Keratinocyte (primary cell): ENCODE results near the gene SOX8. TPM values are rescaled to one million over a fixed set of nuclear protein-coding genes. Genes with fewer than 3 reads are reported as not detected.

Experiments
- DNase-seq: peaks from one replicate; pipeline ENCODE4 v3.0.0-alpha.2; 2011; ENCODE audit warnings: low read depth, missing footprints, low spot score
- FAIRE-seq: peaks from 2 replicates; lab custom pipeline; 2011; peaks lifted over from hg19 to GRCh38; lab: Jason Lieb, UNC
- H2AFZ ChIP-seq: 2 replicates; pipeline ENCODE4 v1.6.0; 2012; ENCODE audit warnings: low read length, control low read depth, inconsistent platforms; ENCODE audit not compliant: control insufficient read depth
- H3K27ac ChIP-seq: 2 replicates; pipeline ENCODE4 v1.5.1; 2011; ENCODE audit warnings: low read length; ENCODE audit not compliant: control insufficient read depth, insufficient read depth
- H3K27me3 ChIP-seq: 3 replicates; pipeline ENCODE4 v1.6.0; 2011; ENCODE audit warnings: low read length; ENCODE audit not compliant: control insufficient read depth, insufficient read depth; ENCODE audit errors: extremely low read depth
- H3K36me3 ChIP-seq, 2 experiments: 2 replicates in 1 of 2; 3 replicates in 1 of 2; pipeline ENCODE4 v1.5.1; 2011; ENCODE audit warnings: low read length in 2 of 2, mild to moderate bottlenecking in 1 of 2; ENCODE audit not compliant: control insufficient read depth in 2 of 2, insufficient read depth in 2 of 2; ENCODE audit errors: extremely low read depth in 1 of 2
- H3K4me1 ChIP-seq: 3 replicates; pipeline ENCODE4 v1.5.1; 2011; ENCODE audit warnings: low read length; ENCODE audit not compliant: control insufficient read depth, insufficient read depth; ENCODE audit errors: extremely low read depth
- H3K4me2 ChIP-seq: 3 replicates; pipeline ENCODE4 v1.6.0; 2011; ENCODE audit warnings: low read depth, low read length; ENCODE audit not compliant: control insufficient read depth, insufficient read depth; ENCODE audit errors: extremely low read depth
- H3K4me3 ChIP-seq, 3 experiments: fragments of 200-600 bp in 1 of 3; sonication (generic) in 1 of 3; 2 replicates in 2 of 3; 3 replicates in 1 of 3; pipeline ENCODE4 v1.5.1; 2011 to 2016; ENCODE audit warnings: low read length in 3 of 3, mild to moderate bottlenecking in 3 of 3, control low read depth in 2 of 3, inconsistent platforms in 1 of 3, low read depth in 1 of 3, mixed read lengths in 1 of 3, mixed run types in 1 of 3, moderate library complexity in 1 of 3; ENCODE audit not compliant: control insufficient read depth in 2 of 3, insufficient read depth in 2 of 3; ENCODE audit errors: extremely low read depth in 1 of 3
- H3K79me2 ChIP-seq: 2 replicates; pipeline ENCODE4 v1.6.0; 2012; ENCODE audit warnings: low read length; ENCODE audit not compliant: control insufficient read depth, insufficient read depth
- H3K9ac ChIP-seq: 3 replicates; pipeline ENCODE4 v1.6.0; 2011; ENCODE audit warnings: low read length; ENCODE audit not compliant: control insufficient read depth, insufficient read depth; ENCODE audit errors: extremely low read depth
- H3K9me1 ChIP-seq: 3 replicates; pipeline ENCODE4 v1.6.0; 2011; ENCODE audit warnings: low read length; ENCODE audit not compliant: control insufficient read depth, insufficient read depth; ENCODE audit errors: extremely low read depth
- H3K9me3 ChIP-seq: 2 replicates; pipeline ENCODE4 v1.5.1; 2012; ENCODE audit warnings: low read depth, low read length; ENCODE audit not compliant: control insufficient read depth
- H4K20me1 ChIP-seq: 3 replicates; pipeline ENCODE4 v1.6.0; 2011; ENCODE audit warnings: low read length; ENCODE audit not compliant: control insufficient read depth, insufficient read depth; ENCODE audit errors: extremely low read depth
- CTCF ChIP-seq, 3 experiments: IDR thresholded peaks in 1 of 3; conservative IDR thresholded peaks in 1 of 3; optimal IDR thresholded peaks in 1 of 3; 2 replicates in 2 of 3; 3 replicates in 1 of 3; pipeline versions ENCODE3 to v1.5.1; 2011; ENCODE audit warnings: low read length in 3 of 3, mild to moderate bottlenecking in 3 of 3, moderate library complexity in 2 of 3, control low read depth in 1 of 3, inconsistent platforms in 1 of 3; ENCODE audit not compliant: insufficient read depth in 2 of 3; ENCODE audit errors: extremely low read depth in 1 of 3
- EZH2 ChIP-seq: IDR thresholded peaks from one replicate; pipeline ENCODE4 v1.6.1; 2012; ENCODE audit warnings: inconsistent platforms, mild to moderate bottlenecking, low read length, moderate library complexity
- dilution Hi-C: fragments of 300-500 bp; cut with MboI; formaldehyde crosslinking; loops from one replicate; pipeline ENCODE4 v1.7.0; 2020; ENCODE audit warnings: low sequenced_read_pairs; ENCODE audit not compliant: extremely low pct_ligation_motif_present
- polyA plus RNA-seq, 5 experiments: library from polyadenylated mRNA; depleted of rRNA in 3 of 5; stranded (reverse) in 3 of 5; stranded (forward) in 1 of 5; unstranded in 1 of 5; fragments of >200 nt; gene quantifications; 1 replicate in 1 of 5; 2 replicates in 3 of 5; 3 replicates in 1 of 5; pipeline versions ENCODE4 v1.2.1 to v1.2.3, GENCODE V29; 2011 to 2012; ENCODE audit warnings: missing spikeins in 2 of 5, low read depth in 1 of 5, low replicate concordance in 1 of 5

SOX8 gene
- polyA plus RNA-seq, 1 donor (not counting 4 experiments of a cell fraction or from before 2014, with no cell fraction given): 0.03 TPM

GRCh38 chr16:959232-960040 lies 22.1 kb upstream of the SOX8 start:
- Histone ChIP-seq H3K9me1 (no peaks in the 10 kb centered on the region), H3K9ac (no peak overlapping the region), H3K27ac (no peak overlapping the region), H2AFZ (no peak overlapping the region), H3K36me3 (no peaks in the 10 kb centered on the region), H3K27me3 (no peaks in the 10 kb centered on the region), H3K9me3 (no peaks in the 10 kb centered on the region), H4K20me1 (no peaks in the 10 kb centered on the region), H3K4me1 (no peaks in the 10 kb centered on the region), H3K4me2 (no peak overlapping the region), H3K79me2 (no peaks in the 10 kb centered on the region), H3K4me3 (no peak overlapping the region)
- FAIRE-seq (no peak), DNase-seq (no peak)
- dilution Hi-C loops: no loop called here
- TF ChIP-seq CTCF (optimal IDR thresholded peaks at IDR 0.05 in 1 of 3, IDR thresholded peaks at IDR 0.05 in 1 of 3, conservative IDR thresholded peaks at IDR 0.05 in 1 of 3; ENCODE audit: extremely low read depth in 1 of 3, insufficient read depth in 2 of 3, low read length in 3 of 3): no peak
- no peak for TF ChIP-seq EZH2

GRCh38 chr16:962366-962765 lies 19.2 kb upstream of the SOX8 start:
- no peaks in the 10 kb centered on the region for H4K20me1 ChIP-seq
- peaks cover 16% of the 10 kb centered on the region for H3K9me3 ChIP-seq
- H3K4me3 ChIP-seq: no peak overlapping the region
- no peaks in the 10 kb centered on the region for H3K36me3 ChIP-seq
- no peak overlapping the region for H2AFZ ChIP-seq
- no peaks in the 10 kb centered on the region for H3K79me2 ChIP-seq
- H3K9me1 ChIP-seq: no peaks in the 10 kb centered on the region
- no peak overlapping the region for H3K27ac ChIP-seq
- no peak overlapping the region for H3K4me2 ChIP-seq
- FAIRE-seq (no peak), DNase-seq (no peak)
- dilution Hi-C loops: no loop called here
- no peaks in the 10 kb centered on the region for H3K4me1 ChIP-seq
- no peaks in the 10 kb centered on the region for H3K27me3 ChIP-seq
- no peak for TF ChIP-seq CTCF (optimal IDR thresholded peaks at IDR 0.05 in 1 of 3, IDR thresholded peaks at IDR 0.05 in 1 of 3, conservative IDR thresholded peaks at IDR 0.05 in 1 of 3; ENCODE audit: extremely low read depth in 1 of 3, insufficient read depth in 2 of 3, low read length in 3 of 3)
- TF ChIP-seq EZH2: no peak
- no peak overlapping the region for H3K9ac ChIP-seq
